ENCODE data around the gene KRT25.

DNA sequence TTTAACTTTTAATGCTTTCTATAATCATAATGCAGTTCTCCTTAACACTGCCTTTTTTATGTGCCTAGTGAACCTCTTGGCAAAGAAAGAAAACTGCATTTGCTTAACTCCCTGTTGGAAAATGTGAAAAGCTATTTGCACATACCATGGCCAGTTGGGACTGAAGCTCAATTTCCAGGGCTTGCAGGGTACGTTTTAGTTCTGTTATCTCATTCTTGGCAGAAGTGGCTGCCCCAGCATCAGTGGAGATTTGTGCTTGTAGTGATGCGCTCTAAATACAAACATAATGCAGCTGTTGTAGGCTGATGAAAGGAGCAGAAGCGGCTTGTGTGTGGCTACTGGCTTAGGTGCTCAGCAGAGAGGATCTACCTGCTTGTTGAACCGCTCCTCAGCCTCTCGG is 55.3 kb downstream of the KRT25 start:
- TF ChIP-seq GATA2 (IDR thresholded peaks at IDR 0.05; ENCODE audit: low read depth, low read length) (no peak), GATA3 (IDR thresholded peaks at IDR 0.05; ENCODE audit: low read depth, low read length) (no peak)

All from SH-SY5Y (cell line).